ENCODE measurements around the gene ACER2.
"Not testable (repeated sequence)": the region's sequence is repeated elsewhere in the genome, so short reads cannot be mapped to it uniquely, and the experiment has no call there.

The ACER2 gene

GRCh38 chr9:19376931-19377330 lies 31.9 kb upstream of the ACER2 start:
- ChIA-PET POLR2A (ENCODE audit: low non-redundant PET) (interaction anchor here (0.6 kb wide), 1 partner anchor 275 kb away, joined by 3 read pairs; no protein-coding TSS in a partner anchor), CTCF (no interaction called here)

GRCh38 chr9:19378164-19378563 lies 30.6 kb upstream of the ACER2 start:
- no peak overlapping the region for H3K27ac ChIP-seq
- ChIA-PET CTCF (no interaction called here), POLR2A (ENCODE audit: low non-redundant PET) (no interaction called here)
- no peak for DNase-seq (ENCODE audit: low spot score)
- no peak for TF ChIP-seq CTCF (conservative IDR thresholded peaks at IDR 0.05; ENCODE audit: low read depth)

More at GRCh38 chr9:19376931-19377330, 31.9 kb upstream of the ACER2 start:
- no peak for DNase-seq (ENCODE audit: low spot score)
- TF ChIP-seq CTCF (conservative IDR thresholded peaks at IDR 0.05; ENCODE audit: low read depth): no peak
- no peak overlapping the region for H3K27ac ChIP-seq

- no peak for DNase-seq (ENCODE audit: low spot score)
- CTCF ChIA-PET: no interaction called here
- no peak overlapping the region for H3K27ac ChIP-seq
- POLR2A ChIA-PET (ENCODE audit: low non-redundant PET): no interaction called here
- TF ChIP-seq CTCF (conservative IDR thresholded peaks at IDR 0.05; ENCODE audit: low read depth): no peak
Observed at GRCh38 chr9:19378647-19379046, 30.2 kb upstream of the ACER2 start.

GRCh38 chr9:19379283-19379682 lies 29.5 kb upstream of the ACER2 start:
- DNase-seq (ENCODE audit: low spot score): no peak
- POLR2A ChIA-PET (ENCODE audit: low non-redundant PET): interaction anchor here (0.6 to 0.8 kb wide), 2 partner anchors 10 to 44 kb away, joined by 4 to 8 read pairs; no protein-coding TSS in a partner anchor
- TF ChIP-seq CTCF (conservative IDR thresholded peaks at IDR 0.05; ENCODE audit: low read depth): no peak
- H3K27ac ChIP-seq: peak overlapping the region; percentile 94
- CTCF ChIA-PET: interaction anchor here (0.6 kb wide), 1 partner anchor 33 kb away, joined by 3 read pairs; no protein-coding TSS in a partner anchor

- no peak for TF ChIP-seq CTCF (conservative IDR thresholded peaks at IDR 0.05; ENCODE audit: low read depth)
- ChIA-PET POLR2A (ENCODE audit: low non-redundant PET) (interaction anchor here (0.6 to 0.8 kb wide), 2 partner anchors 10 to 43 kb away, joined by 4 to 8 read pairs; no protein-coding TSS in a partner anchor), CTCF (interaction anchor here (0.6 kb wide), 1 partner anchor 32 kb away, joined by 3 read pairs; no protein-coding TSS in a partner anchor)
- DNase-seq (ENCODE audit: low spot score): peak; percentile 4
- H3K27ac ChIP-seq: peak overlapping the region; percentile 94
Observed at GRCh38 chr9:19379697-19380046, 29.1 kb upstream of the ACER2 start.

- H3K27ac ChIP-seq: peak overlapping the region; percentile 94
- ChIA-PET POLR2A (ENCODE audit: low non-redundant PET) (no interaction called here), CTCF (interaction anchor here (0.6 to 0.7 kb wide), 2 partner anchors 113 to 926 kb away, joined by 3 to 4 read pairs; no protein-coding TSS in a partner anchor)
- TF ChIP-seq CTCF (conservative IDR thresholded peaks at IDR 0.05; ENCODE audit: low read depth): no peak
- DNase-seq (ENCODE audit: low spot score): no peak
Observed at GRCh38 chr9:19380826-19381075, 28.1 kb upstream of the ACER2 start.

- no peak for DNase-seq (ENCODE audit: low spot score)
- POLR2A ChIA-PET (ENCODE audit: low non-redundant PET): no interaction called here
- no peak overlapping the region for H3K27ac ChIP-seq
- no peak for TF ChIP-seq CTCF (conservative IDR thresholded peaks at IDR 0.05; ENCODE audit: low read depth)
- CTCF ChIA-PET: no interaction called here
Observed at GRCh38 chr9:19381656-19382055, 27.2 kb upstream of the ACER2 start.

GRCh38 chr9:19385212-19385611 lies 23.6 kb upstream of the ACER2 start:
- CTCF ChIA-PET, H3K27ac ChIP-seq: not testable (repeated sequence)

More at GRCh38 chr9:19385212-19385611, 23.6 kb upstream of the ACER2 start:
- POLR2A ChIA-PET (ENCODE audit: low non-redundant PET); DNase-seq (ENCODE audit: low spot score): not testable (repeated sequence)
